Omental fat pad (tissue), 4 donors: ENCODE data around the gene LSM14B. TPM values are rescaled to one million over a fixed set of nuclear protein-coding genes. Genes with fewer than 3 reads are reported as not detected.

ENCODE experiments used
- ATAC-seq: fragments of 150-250 bp; one replicate; pipeline ENCODE4 v1.9.1; 2016; ENCODE audit warnings: mild to moderate bottlenecking, moderate library complexity; ENCODE audit not compliant: low FRiP score
- DNase-seq: peaks from one replicate; pipeline ENCODE4 v3.0.0-alpha.2; 2019; ENCODE audit warnings: low spot score
- total RNA-seq, 4 donors: library from RNA; depleted of rRNA; stranded (reverse); fragments of >200 nt; gene quantifications; one replicate each; pipeline ENCODE4 v1.1.0, GENCODE V29; 2016
- TF ChIP-seq, protein P1 (sequence below), 3 donors: fragments of 450-650 bp; IDR thresholded peaks; one replicate each; pipeline ENCODE4 v1.5.1; 2016 to 2017; ENCODE audit warnings: antibody characterized with exemption in 3 of 3, mild to moderate bottlenecking in 3 of 3, moderate library complexity in 2 of 3

The LSM14B gene
- total RNA-seq, 4 donors from 2014 or later = 13.1 to 23.8 (median 16.0) TPM

DNA sequence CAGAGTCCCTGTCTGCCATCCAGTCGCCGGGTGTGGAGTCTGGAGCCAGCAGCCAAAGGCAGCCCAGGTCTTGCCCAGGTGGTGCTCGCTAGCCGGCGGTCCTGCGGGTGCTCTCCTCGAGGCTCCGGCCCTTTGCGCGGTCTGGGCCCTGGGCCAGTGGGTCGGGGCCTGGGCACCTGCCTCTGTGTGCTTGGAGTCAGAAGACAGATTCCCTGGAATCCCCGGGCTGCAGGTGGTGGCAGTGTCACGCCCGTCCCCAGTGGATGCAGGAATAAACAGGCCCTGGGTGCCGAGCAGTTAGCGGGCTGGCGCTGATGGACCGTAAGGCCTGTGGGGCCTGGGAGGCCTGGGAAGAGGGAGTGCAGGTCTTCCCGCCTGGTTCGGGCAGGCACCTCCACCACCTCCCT, 26.6 kb downstream of the LSM14B start:
- TF ChIP-seq, protein P1, sequence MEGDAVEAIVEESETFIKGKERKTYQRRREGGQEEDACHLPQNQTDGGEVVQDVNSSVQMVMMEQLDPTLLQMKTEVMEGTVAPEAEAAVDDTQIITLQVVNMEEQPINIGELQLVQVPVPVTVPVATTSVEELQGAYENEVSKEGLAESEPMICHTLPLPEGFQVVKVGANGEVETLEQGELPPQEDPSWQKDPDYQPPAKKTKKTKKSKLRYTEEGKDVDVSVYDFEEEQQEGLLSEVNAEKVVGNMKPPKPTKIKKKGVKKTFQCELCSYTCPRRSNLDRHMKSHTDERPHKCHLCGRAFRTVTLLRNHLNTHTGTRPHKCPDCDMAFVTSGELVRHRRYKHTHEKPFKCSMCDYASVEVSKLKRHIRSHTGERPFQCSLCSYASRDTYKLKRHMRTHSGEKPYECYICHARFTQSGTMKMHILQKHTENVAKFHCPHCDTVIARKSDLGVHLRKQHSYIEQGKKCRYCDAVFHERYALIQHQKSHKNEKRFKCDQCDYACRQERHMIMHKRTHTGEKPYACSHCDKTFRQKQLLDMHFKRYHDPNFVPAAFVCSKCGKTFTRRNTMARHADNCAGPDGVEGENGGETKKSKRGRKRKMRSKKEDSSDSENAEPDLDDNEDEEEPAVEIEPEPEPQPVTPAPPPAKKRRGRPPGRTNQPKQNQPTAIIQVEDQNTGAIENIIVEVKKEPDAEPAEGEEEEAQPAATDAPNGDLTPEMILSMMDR (IDR thresholded peaks at IDR 0.05) = no peak
- ATAC-seq = no peak

DNA sequence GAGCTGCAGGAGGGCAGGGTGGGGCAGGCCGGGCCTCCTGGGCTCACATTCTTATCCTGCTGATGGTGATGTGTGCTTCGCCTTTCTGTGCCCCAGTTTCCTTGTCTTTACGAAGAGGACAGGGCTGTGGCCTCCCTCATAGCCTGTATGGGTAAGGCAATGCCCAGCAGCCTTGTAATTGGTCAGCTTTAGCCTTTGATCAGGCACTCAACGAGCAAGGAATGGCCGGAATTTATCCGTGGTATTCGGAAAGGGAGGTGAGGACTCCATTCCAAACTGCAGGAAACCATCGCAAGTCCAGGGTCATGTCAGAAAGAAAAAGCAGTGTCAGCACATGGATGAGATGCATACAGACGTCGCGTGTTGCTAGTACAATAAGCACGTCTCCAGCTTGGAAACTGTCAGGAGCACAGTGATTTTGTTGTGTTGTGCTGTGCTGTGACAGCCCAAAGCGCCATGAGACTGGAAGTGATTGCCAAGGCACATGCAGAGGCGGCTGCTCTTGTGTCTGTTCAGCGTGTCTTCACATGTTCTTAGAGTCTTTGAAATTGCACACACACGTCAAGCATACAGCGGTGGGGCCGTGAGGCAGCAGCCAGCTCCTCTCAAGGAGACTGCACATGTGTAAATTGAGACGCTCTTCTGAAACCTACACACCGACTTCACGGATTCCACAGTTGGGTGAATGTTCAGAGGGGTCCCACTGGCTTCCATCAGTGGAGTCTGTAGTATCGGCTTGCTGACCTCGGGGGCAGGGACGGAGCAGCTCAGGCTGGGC, 27.4 kb downstream of the LSM14B start:
- no peak for ATAC-seq
- DNase-seq = no peak
- TF ChIP-seq, protein P1 (IDR thresholded peaks at IDR 0.05) = no peak

More for the DNA sequence above, 26.6 kb downstream of the LSM14B start:
- no peak for DNase-seq

DNA sequence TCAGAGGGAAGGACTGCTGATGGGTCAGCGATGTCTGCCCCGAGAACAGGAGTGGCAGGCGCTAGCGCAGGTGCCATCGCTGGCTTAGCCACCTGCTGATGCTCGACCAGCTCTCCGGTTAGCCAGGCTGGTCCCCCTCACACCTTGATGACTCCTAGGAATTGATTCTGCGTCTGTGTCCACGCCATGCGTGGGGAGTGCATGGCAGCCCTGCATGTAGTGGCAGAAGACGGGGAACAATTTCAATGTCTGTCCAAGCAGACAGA, 28.0 kb downstream of the LSM14B start:
- TF ChIP-seq, protein P1 (IDR thresholded peaks at IDR 0.05) = no peak
- no peak for DNase-seq
- no peak for ATAC-seq

DNA sequence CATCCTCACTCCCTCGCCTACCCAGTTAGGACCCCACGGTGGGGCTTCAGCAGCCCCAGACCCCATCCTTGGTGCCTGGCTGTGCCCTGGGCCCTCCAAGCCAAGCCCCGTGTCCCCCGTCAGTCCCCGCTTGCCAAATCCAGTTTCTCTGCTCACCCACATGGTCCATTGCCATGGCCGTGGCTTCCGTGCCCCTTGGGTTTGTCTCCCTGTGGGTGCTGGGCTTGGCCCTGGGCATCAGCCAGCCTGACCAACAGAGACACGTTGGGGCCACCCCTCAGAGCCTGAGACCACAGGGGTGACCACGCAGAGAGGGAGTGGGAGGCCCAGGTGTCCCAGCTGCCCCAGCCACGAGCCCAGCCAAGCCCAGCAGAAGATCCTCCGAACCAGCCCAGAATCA, 28.9 kb downstream of the LSM14B start:
- DNase-seq (no peak), ATAC-seq (no peak)
- TF ChIP-seq, protein P1 (IDR thresholded peaks at IDR 0.05) = no peak

DNA sequence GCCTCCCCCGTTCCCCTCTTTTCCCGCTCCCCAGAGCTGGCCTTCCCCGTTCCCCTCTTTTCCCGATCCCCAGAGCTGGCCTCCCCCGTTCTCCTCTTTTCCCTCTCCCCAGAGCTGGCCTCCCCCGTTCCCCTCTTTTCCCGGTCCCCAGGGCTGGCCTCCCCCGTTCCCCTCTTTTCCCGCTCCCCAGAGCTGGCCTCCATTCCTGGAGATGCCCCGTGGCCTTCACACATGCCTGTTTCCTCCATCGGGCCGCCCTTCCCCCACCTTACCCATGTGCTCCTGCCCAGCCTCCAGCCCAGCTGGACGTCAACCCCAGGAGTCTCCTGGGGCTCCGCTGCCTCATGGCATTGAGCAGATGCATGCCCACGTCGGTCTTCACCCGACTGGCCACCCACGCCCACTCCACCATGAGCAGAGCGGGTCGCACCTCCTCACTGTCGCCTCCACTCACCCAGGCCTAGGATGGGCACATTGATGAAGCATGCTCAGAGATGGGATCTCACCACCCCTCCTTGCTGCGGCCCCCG, 29.6 kb downstream of the LSM14B start:
- DNase-seq (no peak), ATAC-seq (no peak)
- TF ChIP-seq, protein P1 (IDR thresholded peaks at IDR 0.05) = no peak

DNA sequence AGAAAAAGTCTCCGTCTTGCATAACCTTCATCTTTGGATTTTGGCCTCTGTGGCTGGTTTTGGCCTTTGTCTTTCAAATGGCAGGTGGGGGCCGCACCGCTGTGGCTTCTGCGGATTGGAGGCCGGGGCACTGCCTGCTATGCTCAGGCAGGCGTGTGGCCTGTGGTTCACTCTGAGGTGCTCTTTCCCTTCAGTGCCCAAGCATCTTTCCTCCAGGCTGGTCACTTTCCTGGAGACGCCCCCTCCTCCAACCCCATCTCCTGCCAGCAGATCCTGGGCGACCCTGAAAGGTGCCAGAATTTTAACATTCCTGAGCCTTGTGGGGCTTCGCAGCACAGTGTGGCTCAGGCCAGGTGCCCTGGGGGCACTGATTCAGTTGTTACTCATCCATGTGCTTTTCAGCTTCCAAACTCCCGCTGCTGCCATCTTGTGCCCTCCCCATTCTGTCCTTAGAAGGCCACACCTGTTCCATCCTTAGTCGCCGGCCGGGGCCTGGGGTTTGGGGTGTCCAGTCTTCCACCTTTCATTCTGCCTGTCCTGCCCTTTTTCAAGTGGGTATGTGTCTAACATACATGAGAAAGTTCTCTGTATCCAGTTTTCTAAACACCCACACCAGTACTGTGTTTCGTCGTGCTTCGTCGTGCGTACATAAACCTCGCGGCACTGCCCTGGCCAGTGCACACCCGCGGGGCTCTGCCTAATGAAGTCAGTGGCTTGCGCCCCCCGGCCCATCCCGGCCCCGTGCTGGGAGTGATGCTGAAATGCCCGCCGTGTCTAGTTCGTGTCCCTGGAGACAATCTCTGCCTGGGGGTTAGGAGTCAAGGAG, 33.4 kb downstream of the LSM14B start:
- TF ChIP-seq, protein P1 (IDR thresholded peaks at IDR 0.05) = no peak
- DNase-seq = no peak
- ATAC-seq = no peak
